GOT3 (cell line): ENCODE data around the gene MYO10.
"Not testable (repeated sequence)": the region's sequence is repeated elsewhere in the genome, so short reads cannot be mapped to it uniquely, and the experiment has no call there.

Source experiments
- DNase-seq: peaks from one replicate; lab custom pipeline; 2025; ENCODE audit warnings: mixed read lengths; lab: John Stamatoyannopoulos, UW

The MYO10 gene

GRCh38 chr5:16668631-16669030 is 267.5 kb downstream of the MYO10 start:
- DNase-seq: no peak

GRCh38 chr5:16668194-16668593 is 267.9 kb downstream of the MYO10 start:
- DNase-seq: no peak

- DNase-seq: no peak
Observed at GRCh38 chr5:16666883-16667398, 269.1 kb downstream of the MYO10 start.

- no peak for DNase-seq
Observed at GRCh38 chr5:16666130-16666882, 269.8 kb downstream of the MYO10 start.

GRCh38 chr5:16665601-16666000 is 270.5 kb downstream of the MYO10 start:
- DNase-seq: no peak

- no peak for DNase-seq
Observed at GRCh38 chr5:16664368-16664767, 271.7 kb downstream of the MYO10 start.

GRCh38 chr5:16663840-16664239 is 272.2 kb downstream of the MYO10 start:
- no peak for DNase-seq

GRCh38 chr5:16661713-16662112 is 274.4 kb downstream of the MYO10 start:
- no peak for DNase-seq

- no peak for DNase-seq
Observed at GRCh38 chr5:16660982-16661381, 275.1 kb downstream of the MYO10 start.

GRCh38 chr5:16659536-16659935 is 276.6 kb downstream of the MYO10 start:
- DNase-seq: no peak

GRCh38 chr5:16656561-16657191 is 279.4 kb downstream of the MYO10 start:
- DNase-seq: no peak

GRCh38 chr5:16654647-16655334 is 281.3 kb downstream of the MYO10 start:
- DNase-seq: no peak

GRCh38 chr5:16648739-16649138 is 287.3 kb downstream of the MYO10 start:
- DNase-seq: not testable (repeated sequence)

- DNase-seq: no peak
Observed at GRCh38 chr5:16644301-16644889, 291.7 kb downstream of the MYO10 start.

GRCh38 chr5:16642867-16643266 is 293.2 kb downstream of the MYO10 start:
- DNase-seq: no peak

- no peak for DNase-seq
Observed at GRCh38 chr5:16639206-16639605, 296.9 kb downstream of the MYO10 start.

GRCh38 chr5:16628376-16628775 is 307.7 kb downstream of the MYO10 start:
- no peak for DNase-seq

GRCh38 chr5:16626696-16627264 is 309.3 kb downstream of the MYO10 start:
- no peak for DNase-seq

GRCh38 chr5:16625096-16625495 is 311.0 kb downstream of the MYO10 start:
- no peak for DNase-seq

- no peak for DNase-seq
Observed at GRCh38 chr5:16619136-16619535, 317.0 kb downstream of the MYO10 start.

- DNase-seq: no peak
Observed at GRCh38 chr5:16618138-16618897, 317.8 kb downstream of the MYO10 start.
